ENCODE measurements around the gene CLDN4.

GRCh38 chr7:73823257-73823656 is 7.5 kb upstream of the CLDN4 start:
- no peak for TF ChIP-seq EZH2 (IDR thresholded peaks at IDR 0.05; ENCODE audit: borderline replicate concordance, low read depth, low read length, severe bottlenecking)
- no peak for TF ChIP-seq POLR2A (IDR thresholded peaks at IDR 0.05; ENCODE audit: low read depth, low read length)
- TF ChIP-seq CTCF (IDR thresholded peaks at IDR 0.05; ENCODE audit: extremely low read depth in 1 of 2, insufficient read depth in 1 of 2, low read depth in 1 of 2, low read length in 2 of 2), result no peak
- TF ChIP-seq POLR2AphosphoS5 (IDR thresholded peaks at IDR 0.05; ENCODE audit: insufficient read depth, low read depth, low read length), result no peak
- TF ChIP-seq JUN (IDR thresholded peaks at IDR 0.05; ENCODE audit: borderline replicate concordance, insufficient read depth, insufficient read length, low read depth), result no peak
- TF ChIP-seq MYC (IDR thresholded peaks at IDR 0.05; ENCODE audit: low read depth, low read length), result no peak
- TF ChIP-seq MAX (IDR thresholded peaks at IDR 0.05; ENCODE audit: insufficient read depth, insufficient read length), result no peak
